ENCODE measurements around the gene OR2A14.
"Not testable (repeated sequence)": the region's sequence is repeated elsewhere in the genome, so short reads cannot be mapped to it uniquely, and the experiment has no call there.

DNA sequence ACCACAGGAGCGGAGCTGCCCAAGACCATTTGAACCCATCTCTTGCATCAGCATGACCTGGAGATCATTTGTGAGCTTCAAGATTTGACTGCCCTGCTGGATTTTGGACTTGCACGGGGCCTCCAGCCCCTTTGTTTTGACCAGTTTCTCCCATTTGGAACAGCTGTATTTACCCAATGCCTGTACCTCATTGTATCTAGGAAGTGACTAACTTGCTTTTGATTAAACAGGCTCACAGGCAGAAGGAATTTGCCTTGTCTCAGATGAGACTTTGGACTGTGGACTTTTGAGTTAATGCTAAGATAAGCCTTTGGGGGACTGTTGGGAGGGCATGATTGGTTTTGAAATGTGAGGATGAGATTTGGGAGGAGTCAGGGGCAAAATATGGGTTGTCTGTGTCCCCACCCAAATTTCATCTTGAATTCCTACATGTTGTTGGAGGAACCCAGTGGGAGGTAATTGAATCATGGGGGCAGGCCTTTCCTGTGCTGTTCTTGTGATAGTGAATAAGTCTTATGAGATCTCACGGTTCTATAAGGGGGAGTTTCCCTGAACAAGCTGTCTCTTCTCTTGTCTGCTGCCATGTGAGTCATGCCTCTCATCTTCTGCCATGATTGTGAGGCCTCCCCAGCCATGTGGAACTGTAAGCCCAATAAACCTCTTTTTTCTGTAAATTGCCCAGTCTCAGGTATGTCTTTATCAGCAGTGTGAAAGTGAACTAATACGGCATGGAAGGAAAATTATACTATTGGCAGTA, 48.8 kb downstream of the OR2A14 start:
- not testable (repeated sequence) for TF ChIP-seq CTCF, POLR2A (IDR thresholded peaks at IDR 0.05)
